ENCODE data around the gene SRC.

Gene SRC

GRCh38 chr20:37398750-37399621, 53.0 kb downstream of the SRC start:
- Histone ChIP-seq H3K36me3 (no peaks in the 10 kb centered on the region), H3K9me3 (no peaks in the 10 kb centered on the region), H3K4me1 (ENCODE audit: control insufficient read depth in 1 of 2, insufficient read depth in 1 of 2, low read depth in 1 of 2, low read length in 1 of 2) (no peaks in the 10 kb centered on the region), H3K27ac (no peak overlapping the region), H3K27me3 (no peaks in the 10 kb centered on the region), H3K4me3 (ENCODE audit: low read depth in 1 of 2, low read length in 1 of 2) (no peak overlapping the region)
- TF ChIP-seq CTCF (IDR thresholded peaks at IDR 0.05) = no peak

GRCh38 chr20:37401282-37401929, 55.5 kb downstream of the SRC start:
- no peaks in the 10 kb centered on the region for H3K9me3 ChIP-seq
- peaks cover 4% of the 10 kb centered on the region in 2 experiments for H3K4me1 ChIP-seq (ENCODE audit: control insufficient read depth in 1 of 2, insufficient read depth in 1 of 2, low read depth in 1 of 2, low read length in 1 of 2)
- H3K27ac ChIP-seq = no peak overlapping the region
- no peaks in the 10 kb centered on the region for H3K36me3 ChIP-seq
- TF ChIP-seq CTCF (IDR thresholded peaks at IDR 0.05) = no peak
- H3K27me3 ChIP-seq = peaks cover 14% of the 10 kb centered on the region
- no peak overlapping the region for H3K4me3 ChIP-seq (ENCODE audit: low read depth in 1 of 2, low read length in 1 of 2)

GRCh38 chr20:37401930-37402675, 56.2 kb downstream of the SRC start:
- Histone ChIP-seq H3K36me3 (no peaks in the 10 kb centered on the region), H3K4me3 (ENCODE audit: low read depth in 1 of 2, low read length in 1 of 2) (no peak overlapping the region), H3K9me3 (no peaks in the 10 kb centered on the region), H3K27ac (no peak overlapping the region), H3K27me3 (peaks cover 21% of the 10 kb centered on the region), H3K4me1 (ENCODE audit: control insufficient read depth in 1 of 2, insufficient read depth in 1 of 2, low read depth in 1 of 2, low read length in 1 of 2) (peaks cover 6 to 7% of the 10 kb centered on the region in 2 experiments)
- TF ChIP-seq CTCF (IDR thresholded peaks at IDR 0.05) = no peak

- H3K9me3 ChIP-seq = no peaks in the 10 kb centered on the region
- TF ChIP-seq CTCF (IDR thresholded peaks at IDR 0.05) = no peak
- peaks cover 33% of the 10 kb centered on the region for H3K27me3 ChIP-seq
- H3K27ac ChIP-seq = no peak overlapping the region
- no peak overlapping the region for H3K4me3 ChIP-seq (ENCODE audit: low read depth in 1 of 2, low read length in 1 of 2)
- no peaks in the 10 kb centered on the region for H3K36me3 ChIP-seq
- H3K4me1 ChIP-seq (ENCODE audit: control insufficient read depth in 1 of 2, insufficient read depth in 1 of 2, low read depth in 1 of 2, low read length in 1 of 2) = peaks cover 6 to 7% of the 10 kb centered on the region in 2 experiments
These were observed 57.4 kb downstream of the SRC start for GRCh38 chr20:37403107-37404033.

GRCh38 chr20:37404461-37404890, 58.5 kb downstream of the SRC start:
- no peaks in the 10 kb centered on the region for H3K9me3 ChIP-seq
- H3K27ac ChIP-seq = no peak overlapping the region
- H3K27me3 ChIP-seq = peaks cover 45% of the 10 kb centered on the region
- no peak for TF ChIP-seq CTCF (IDR thresholded peaks at IDR 0.05)
- H3K4me1 ChIP-seq (ENCODE audit: control insufficient read depth in 1 of 2, insufficient read depth in 1 of 2, low read depth in 1 of 2, low read length in 1 of 2) = peaks cover 6 to 7% of the 10 kb centered on the region in 2 experiments
- H3K4me3 ChIP-seq (ENCODE audit: low read depth in 1 of 2, low read length in 1 of 2) = no peak overlapping the region
- no peaks in the 10 kb centered on the region for H3K36me3 ChIP-seq
